ENCODE results near the gene CDH5.

CDH5 gene

DNA sequence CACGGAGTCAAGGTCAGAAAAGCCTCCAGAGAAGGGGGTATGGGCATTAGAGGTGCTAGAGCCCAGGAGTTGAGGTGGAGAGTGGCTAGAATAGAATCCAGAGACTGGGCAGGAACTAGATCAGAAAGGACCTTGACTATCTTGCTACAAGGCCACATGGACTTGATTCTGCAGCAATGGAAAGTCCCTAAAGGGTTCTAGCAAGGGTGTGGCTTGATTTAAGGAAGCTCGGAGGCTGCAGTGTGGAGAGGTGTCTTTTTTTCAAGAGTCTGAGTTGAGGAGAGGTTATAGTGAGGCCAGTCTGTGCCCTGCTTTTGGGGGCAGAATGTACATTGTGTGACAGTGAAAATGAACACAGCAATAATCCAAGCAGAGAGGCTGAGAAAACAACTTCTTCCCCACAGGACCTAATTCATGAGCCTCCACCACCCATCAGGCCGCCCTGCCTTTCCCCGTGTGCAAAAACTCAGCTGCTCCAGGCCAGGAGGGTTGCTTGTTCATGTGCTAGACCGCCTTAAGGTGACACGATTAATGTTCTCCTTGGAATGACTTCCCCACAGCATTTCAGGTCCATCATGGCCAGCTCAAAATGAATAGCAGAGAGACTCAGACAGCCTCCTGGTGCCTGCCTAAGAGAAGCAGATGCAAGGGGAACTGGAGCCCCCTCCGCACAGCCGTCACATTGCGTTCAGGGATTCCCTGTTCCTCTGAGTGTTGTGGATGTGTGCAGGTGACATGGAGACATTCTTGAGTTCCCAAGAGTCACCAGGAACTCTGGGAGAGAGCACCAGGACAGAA lies 51.9 kb downstream of the CDH5 start:
- no peak overlapping the region for H3K4me3 ChIP-seq (ENCODE audit: low read depth, low read length)
- DNase-seq (ENCODE audit: low read depth): no peak
- TF ChIP-seq, protein P1, sequence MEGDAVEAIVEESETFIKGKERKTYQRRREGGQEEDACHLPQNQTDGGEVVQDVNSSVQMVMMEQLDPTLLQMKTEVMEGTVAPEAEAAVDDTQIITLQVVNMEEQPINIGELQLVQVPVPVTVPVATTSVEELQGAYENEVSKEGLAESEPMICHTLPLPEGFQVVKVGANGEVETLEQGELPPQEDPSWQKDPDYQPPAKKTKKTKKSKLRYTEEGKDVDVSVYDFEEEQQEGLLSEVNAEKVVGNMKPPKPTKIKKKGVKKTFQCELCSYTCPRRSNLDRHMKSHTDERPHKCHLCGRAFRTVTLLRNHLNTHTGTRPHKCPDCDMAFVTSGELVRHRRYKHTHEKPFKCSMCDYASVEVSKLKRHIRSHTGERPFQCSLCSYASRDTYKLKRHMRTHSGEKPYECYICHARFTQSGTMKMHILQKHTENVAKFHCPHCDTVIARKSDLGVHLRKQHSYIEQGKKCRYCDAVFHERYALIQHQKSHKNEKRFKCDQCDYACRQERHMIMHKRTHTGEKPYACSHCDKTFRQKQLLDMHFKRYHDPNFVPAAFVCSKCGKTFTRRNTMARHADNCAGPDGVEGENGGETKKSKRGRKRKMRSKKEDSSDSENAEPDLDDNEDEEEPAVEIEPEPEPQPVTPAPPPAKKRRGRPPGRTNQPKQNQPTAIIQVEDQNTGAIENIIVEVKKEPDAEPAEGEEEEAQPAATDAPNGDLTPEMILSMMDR (IDR thresholded peaks at IDR 0.05; ENCODE audit: insufficient read depth, low read depth, low read length, missing control alignments): no peak

DNA sequence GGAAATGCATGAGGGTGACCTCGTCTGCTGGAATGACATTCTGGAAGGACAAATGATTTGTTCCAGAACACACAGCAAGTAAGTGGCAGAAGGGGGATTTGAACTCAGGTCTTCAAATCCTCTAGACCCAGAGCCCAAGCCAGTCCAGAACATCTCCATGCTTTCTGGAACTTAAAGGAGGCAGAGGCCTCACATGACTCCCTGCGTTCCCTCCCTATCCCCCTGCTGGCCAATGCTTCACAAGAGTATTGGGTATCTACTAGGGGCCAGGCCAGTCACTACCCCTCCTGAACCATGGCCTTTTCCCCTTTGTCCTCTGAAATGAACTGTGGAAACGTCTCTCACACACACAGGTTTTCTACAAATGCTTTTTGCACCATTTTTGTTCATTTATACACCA lies 53.0 kb downstream of the CDH5 start:
- DNase-seq (ENCODE audit: low read depth): no peak
- TF ChIP-seq, protein P1 (IDR thresholded peaks at IDR 0.05; ENCODE audit: insufficient read depth, low read depth, low read length, missing control alignments): no peak
- H3K4me3 ChIP-seq (ENCODE audit: low read depth, low read length): no peak overlapping the region

DNA sequence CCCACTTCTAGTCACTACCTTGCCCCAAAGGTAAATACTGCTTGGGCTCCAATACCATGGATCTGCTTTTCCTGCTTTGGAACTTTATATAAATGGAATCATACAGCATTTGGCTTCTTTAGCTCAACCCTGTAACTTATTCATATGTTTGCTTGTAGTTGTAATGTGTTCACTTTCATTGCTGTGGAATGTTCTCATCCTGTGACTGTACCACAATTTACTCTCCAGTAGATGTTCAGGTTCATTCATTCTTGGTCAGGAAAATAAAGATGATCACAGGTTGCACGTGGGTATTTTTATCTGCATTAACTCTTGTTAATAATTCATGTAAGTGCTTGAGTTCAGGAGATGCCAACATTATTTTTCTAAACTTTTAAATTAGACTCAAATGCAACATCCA lies 53.9 kb downstream of the CDH5 start:
- TF ChIP-seq, protein P1 (IDR thresholded peaks at IDR 0.05; ENCODE audit: insufficient read depth, low read depth, low read length, missing control alignments): no peak
- no peak for DNase-seq (ENCODE audit: low read depth)
- H3K4me3 ChIP-seq (ENCODE audit: low read depth, low read length): no peak overlapping the region

DNA sequence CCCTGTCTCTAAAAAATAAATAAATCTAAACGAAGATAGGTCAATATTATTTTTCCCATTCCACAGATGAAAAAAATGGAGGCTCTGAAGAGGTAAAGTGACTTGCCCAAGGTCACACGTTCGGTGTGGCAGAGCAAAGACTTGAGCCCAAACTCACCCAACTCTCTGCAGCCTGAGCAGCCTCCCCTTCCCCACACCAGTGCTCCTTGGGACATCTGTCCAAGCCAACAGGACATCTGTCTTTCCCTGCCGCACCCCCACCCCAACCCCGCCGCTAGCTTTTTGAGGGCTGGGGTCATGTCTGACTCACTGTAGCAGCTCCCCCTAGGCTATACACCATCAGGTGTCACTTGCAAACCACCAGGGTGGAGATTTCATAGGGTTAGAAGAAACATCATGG lies 55.4 kb downstream of the CDH5 start:
- TF ChIP-seq, protein P1 (IDR thresholded peaks at IDR 0.05; ENCODE audit: insufficient read depth, low read depth, low read length, missing control alignments): no peak
- H3K4me3 ChIP-seq (ENCODE audit: low read depth, low read length): no peak overlapping the region
- DNase-seq (ENCODE audit: low read depth): no peak

DNA sequence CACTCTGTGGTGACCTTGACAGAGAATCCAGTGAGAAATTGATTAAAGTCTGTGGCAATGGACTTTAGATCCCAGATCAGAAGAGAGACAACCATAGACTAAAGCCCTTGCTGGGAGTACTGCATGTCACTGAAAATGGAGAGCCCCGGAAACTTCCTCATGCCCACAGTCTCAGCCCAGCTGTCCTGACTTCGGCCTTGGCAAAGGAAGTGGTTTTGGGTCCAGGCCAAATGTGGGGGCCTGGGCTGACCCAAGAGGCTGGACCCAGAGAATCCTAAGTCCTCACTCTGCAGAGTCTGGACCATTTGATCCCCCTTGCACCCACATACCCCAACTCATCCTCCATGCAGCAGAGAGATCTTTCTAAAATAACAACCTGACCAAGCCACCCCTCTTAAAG lies 55.9 kb downstream of the CDH5 start:
- TF ChIP-seq, protein P1 (IDR thresholded peaks at IDR 0.05; ENCODE audit: insufficient read depth, low read depth, low read length, missing control alignments): no peak
- no peak overlapping the region for H3K4me3 ChIP-seq (ENCODE audit: low read depth, low read length)
- DNase-seq (ENCODE audit: low read depth): no peak

DNA sequence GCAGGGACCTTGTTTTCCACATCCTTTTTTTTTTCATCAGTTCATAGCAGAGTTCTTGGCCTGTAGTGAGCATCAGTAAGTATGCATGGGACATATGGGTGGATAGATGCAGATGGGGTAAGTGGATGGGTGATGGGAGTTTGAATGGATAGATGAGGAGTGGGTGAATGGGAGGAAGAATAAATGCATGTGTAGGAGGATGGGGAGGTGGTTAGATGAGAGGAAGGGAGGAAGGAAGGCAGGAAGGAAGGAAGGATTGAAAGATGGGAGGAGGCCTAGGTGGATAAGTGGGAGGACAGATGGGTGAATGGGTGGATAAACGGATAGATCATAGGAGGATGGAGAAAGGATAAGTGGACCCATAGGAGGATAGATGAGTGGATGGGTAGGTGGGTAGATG lies 56.7 kb downstream of the CDH5 start:
- TF ChIP-seq, protein P1 (IDR thresholded peaks at IDR 0.05; ENCODE audit: insufficient read depth, low read depth, low read length, missing control alignments): no peak
- no peak for DNase-seq (ENCODE audit: low read depth)
- H3K4me3 ChIP-seq (ENCODE audit: low read depth, low read length): no peak overlapping the region

DNA sequence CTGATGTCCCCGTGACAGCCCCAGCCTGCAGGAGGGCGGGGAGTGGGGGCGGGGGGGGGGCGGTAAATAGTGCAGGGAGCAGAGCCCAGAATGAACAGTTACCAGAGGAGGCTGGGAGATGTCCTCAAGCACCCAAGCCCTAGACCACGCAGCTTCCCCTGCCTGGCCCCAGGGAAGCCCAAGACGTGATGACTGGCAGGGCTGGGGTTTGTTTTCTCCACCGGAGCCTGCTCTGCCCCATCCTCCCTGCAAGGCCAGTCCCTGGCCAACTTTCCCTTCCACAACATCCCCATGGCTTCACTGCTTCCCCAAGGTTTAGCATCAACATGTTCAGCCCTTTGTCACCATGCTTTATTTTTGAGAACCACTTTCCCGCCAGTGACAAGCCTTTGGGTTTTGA lies 59.2 kb downstream of the CDH5 start:
- DNase-seq (ENCODE audit: low read depth): no peak
- no peak overlapping the region for H3K4me3 ChIP-seq (ENCODE audit: low read depth, low read length)
- TF ChIP-seq, protein P1 (IDR thresholded peaks at IDR 0.05; ENCODE audit: insufficient read depth, low read depth, low read length, missing control alignments): no peak
